Myocyte (in vitro differentiated cells): Measurements from ENCODE around the gene PPM1H. TPM values are rescaled to one million over a fixed set of nuclear protein-coding genes. Genes with fewer than 3 reads are reported as not detected.
"Not testable (repeated sequence)": the region's sequence is repeated elsewhere in the genome, so short reads cannot be mapped to it uniquely, and the experiment has no call there.

Experiments used
- DNase-seq: peaks from one replicate; pipeline ENCODE4 v3.0.0-alpha.2; 2012; ENCODE audit warnings: low read depth
- total RNA-seq: library from RNA; depleted of rRNA; stranded (reverse); fragments of >200 nt; gene quantifications from 2 replicates; pipeline ENCODE4 v1.2.3, GENCODE V29; 2014

PPM1H gene
- total RNA-seq, 1 donor from 2014 or later: 24.6 TPM

GRCh38 chr12:62689042-62689839 lies 245.7 kb downstream of the PPM1H start:
- no peak for DNase-seq

DNA sequence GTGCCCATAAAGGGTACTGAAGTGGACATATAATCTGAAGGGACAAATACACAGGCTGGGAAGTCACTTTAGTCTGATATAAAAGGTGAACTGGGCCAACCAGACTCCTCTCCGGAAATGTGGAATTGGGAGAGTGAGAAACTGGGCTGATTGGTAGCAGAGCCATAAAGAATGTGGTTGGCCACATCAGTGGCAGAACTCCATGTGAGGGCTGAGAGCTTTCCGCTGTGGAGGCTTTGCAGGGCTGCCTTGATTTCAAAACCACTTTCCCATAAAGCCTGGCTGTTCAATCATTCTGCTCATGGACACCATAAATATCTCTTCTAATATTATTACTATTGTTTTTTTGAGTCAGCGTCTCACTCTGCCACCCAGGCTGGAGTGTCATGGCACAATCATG lies 248.0 kb downstream of the PPM1H start:
- DNase-seq: no peak

DNA sequence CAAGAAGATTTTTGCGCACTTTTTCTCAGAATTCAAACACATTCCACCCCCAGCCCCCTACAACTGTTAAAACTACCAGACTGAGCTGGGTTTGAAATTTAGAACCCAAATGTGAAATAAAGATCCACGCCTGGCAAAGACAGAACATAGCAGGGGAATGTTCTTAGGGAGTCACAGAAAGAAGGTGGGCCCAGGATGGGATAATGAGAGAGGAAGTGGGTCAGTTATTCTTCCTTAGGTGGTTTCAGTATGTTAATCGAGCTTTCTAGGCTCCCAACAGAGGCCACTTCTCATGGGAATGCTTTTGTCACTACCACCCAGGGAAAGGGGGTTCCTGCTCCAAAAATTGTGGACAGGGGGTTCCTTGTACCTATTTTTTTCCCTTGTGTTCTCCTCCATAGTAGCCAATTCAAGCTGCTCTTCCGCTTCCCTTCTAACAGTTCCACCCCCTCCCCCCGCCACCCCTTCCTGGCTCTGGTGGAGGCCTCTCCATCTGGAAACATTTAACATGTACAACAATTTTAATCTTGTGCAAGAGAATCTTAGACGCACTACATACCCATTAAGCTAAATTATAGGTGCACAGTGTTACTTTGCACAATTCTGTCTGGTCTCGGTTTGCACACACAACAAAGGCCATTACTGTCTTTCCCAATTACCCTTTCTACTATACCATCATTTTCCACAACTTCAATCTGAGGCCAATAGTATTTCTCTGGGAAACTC lies 250.2 kb downstream of the PPM1H start:
- no peak for DNase-seq

GRCh38 chr12:62683776-62684569 lies 251.0 kb downstream of the PPM1H start:
- peak; percentile 42 for DNase-seq

DNA sequence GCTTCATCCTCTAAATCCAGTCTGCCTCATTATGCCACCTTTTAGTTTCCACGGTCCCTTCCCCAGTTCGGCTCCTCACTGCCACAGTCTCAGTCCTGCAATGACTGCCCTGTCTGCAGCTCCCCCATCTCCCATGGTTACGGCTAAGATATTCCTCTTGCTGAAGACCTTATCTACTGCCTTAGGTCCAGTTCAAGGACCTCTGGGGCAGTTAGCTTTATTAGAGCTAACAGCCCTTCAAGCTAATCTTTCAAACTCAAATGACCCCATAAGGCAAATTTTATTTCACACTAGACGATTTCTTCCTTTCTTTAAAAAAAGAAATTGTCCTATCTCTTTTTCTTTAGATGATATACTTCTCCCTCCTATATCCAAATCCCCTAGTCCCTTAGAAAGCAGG lies 253.6 kb downstream of the PPM1H start:
- no peak for DNase-seq

DNA sequence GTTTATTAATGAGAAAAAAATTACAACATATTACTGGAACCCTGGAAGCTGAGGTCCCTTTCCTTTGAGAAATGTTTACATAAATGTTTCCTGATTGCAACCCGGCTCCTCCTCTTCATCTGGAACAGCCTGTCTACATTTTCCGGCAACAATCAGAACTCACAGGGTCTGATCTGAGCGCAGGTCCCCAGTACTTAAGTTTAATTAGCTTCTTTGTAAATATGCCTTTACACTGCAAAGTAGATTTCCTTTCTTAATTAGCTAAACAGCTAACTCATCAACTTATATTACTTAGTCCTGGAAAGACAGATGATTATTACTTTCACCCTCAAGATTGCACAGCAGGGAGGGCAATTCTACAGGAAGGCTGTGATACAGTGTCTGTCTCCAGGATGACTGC lies 255.3 kb downstream of the PPM1H start:
- no peak for DNase-seq

DNA sequence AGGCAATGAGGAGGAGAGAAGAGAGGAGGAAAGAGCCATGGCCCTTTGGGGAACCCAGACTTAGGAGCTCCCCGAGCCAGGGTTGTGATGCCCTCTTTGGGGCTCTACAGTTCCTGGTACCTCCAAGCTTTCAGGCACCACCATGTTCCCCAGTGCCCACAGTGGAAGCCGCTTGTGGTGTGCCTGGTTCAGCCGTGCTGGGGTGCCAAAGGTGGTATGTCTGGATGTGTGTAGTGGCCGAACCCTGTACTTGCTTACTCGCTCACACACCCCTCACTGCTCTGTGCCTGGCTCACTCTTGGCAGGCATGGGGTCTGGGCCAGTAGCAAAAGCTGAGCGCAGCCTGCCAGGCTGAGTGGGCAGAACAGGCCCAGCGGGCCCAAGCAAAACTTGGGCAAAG lies 257.6 kb downstream of the PPM1H start:
- DNase-seq: no peak

DNA sequence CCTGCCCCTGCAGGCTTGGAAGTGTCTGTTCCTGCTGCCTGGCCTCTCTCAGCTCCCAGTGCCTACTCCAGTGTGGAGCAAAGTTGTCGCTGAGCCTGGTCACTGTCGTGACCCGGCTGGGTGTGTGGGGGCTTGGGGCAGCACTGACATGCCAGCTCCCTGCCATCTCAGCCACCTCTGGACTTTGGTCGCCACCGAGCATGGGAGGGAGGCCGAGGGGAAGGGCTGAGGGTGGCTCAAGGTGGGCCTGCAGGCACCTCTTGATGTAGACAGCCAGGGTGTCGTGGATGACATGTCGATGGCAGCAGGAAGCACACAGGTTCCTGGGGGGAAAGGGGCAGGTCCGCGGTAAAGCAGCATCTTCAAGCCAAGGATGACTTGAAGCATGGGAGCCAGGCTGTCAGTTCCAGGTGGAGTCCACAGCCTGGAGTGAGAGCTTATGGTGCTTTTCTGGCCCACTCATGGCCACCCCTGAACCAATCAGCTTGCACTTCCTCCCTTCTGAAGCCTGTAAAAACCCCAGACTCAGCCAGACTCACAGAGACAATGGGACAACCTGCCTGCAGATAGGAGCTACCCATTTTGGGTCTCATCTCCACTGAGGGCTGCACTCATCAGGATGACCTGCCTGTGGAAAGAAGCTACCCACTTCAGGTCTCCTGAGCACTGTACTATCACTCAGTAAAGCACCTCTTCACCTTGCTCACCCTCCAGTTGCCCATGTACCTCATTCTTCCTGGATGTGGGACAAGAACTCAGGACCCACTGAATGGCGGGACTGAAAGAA lies 258.2 kb downstream of the PPM1H start:
- DNase-seq: no peak

- DNase-seq: no peak
These were observed 261.7 kb downstream of the PPM1H start for GRCh38 chr12:62673028-62673815.

DNA sequence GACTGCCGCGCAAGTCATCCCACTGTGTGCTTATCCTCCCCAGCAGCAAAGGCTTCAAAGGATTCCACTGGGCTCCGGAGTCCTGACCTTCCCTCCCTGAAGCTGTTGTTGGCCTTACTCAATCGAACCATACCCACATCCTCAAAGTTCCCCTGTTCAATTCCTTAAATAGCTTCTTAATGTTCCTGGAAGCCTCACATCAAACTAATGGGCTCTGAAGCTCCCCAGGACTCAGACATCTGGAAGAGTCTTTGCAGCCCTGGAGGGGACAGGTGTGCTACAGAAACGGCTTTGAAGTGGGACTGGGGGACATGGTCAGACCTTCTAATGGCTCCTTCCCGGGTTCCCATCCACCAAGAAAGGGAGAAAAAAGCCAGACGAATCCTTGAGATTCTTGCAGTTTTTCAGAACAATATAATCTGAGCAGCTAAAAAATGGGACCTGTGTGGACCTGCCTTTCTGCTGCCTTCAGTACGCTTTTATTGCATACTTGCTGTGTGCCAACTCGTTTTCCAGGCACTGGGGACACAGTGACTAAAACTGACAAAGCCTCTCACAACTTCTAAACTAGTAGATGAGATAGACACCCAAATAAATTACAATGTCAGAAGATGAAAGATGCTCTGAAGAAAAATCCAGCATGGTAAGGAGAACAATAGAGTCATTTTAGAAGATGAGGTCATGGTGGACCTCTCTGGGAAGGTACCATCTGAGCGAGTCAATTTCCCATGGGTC lies 263.8 kb downstream of the PPM1H start:
- no peak for DNase-seq

DNA sequence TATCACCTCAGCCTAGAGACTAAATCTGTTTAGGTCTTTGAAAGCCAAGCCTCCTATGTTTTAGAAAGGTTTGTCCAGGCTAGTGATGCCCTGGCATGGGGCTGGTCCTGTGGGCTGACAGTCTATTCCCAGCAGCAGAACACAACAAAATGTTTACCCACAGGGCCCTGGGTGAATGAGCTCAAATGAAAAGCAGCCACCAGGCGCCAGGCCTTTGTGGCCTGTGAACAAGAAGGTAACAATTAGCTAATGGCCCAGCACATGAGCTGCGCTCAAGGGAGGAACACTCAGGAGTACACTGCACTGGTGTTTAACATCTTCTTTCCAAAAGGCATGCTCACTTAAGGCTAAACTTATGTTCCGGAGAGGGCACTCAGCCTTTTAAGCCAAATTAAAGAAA lies 266.2 kb downstream of the PPM1H start:
- DNase-seq: no peak

DNA sequence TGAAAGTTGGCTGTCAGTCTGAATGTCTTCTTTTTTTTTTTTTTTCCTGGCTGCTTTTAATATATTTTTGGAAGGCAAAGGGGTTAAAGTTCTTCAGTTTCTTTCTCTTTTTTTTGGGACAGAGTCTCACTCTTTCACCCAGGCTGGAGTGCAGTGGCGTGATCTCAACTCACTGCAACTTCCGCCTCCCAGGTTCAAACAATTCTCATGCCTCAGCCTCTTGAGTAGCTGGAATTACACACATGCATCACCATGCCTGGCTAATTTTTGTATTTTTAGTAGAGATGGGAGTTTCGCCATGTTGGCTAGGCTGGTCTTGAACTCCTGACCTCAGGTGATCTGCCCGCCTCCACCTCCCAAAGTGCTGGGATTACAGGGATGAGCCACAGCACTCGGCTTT lies 270.0 kb downstream of the PPM1H start:
- not testable (repeated sequence) for DNase-seq

GRCh38 chr12:62660756-62661155 lies 274.2 kb downstream of the PPM1H start:
- DNase-seq: no peak

- peak; percentile 20 for DNase-seq
These were observed 275.3 kb downstream of the PPM1H start for GRCh38 chr12:62659453-62660295.

DNA sequence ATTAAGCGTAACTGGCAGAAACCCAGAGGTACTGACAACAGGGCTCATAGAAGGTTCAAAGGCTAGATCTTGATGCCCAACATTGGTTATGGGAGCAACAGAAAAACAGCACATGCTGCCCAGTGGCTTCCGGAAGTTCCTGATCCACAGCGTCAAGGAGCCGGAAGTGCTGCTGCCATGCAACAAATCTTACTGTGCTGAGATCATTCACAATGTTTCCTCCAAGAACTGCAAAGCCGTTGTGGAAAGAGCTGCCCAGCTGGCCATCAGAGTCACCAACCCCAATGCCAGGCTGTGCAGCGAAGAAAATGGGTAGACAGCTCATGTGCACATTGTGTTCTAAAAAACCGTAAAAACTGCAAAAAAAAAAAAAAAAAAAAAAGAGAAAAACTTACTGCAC lies 276.0 kb downstream of the PPM1H start:
- DNase-seq: no peak

- DNase-seq: no peak
These were observed 277.7 kb downstream of the PPM1H start for GRCh38 chr12:62657363-62657632.

DNA sequence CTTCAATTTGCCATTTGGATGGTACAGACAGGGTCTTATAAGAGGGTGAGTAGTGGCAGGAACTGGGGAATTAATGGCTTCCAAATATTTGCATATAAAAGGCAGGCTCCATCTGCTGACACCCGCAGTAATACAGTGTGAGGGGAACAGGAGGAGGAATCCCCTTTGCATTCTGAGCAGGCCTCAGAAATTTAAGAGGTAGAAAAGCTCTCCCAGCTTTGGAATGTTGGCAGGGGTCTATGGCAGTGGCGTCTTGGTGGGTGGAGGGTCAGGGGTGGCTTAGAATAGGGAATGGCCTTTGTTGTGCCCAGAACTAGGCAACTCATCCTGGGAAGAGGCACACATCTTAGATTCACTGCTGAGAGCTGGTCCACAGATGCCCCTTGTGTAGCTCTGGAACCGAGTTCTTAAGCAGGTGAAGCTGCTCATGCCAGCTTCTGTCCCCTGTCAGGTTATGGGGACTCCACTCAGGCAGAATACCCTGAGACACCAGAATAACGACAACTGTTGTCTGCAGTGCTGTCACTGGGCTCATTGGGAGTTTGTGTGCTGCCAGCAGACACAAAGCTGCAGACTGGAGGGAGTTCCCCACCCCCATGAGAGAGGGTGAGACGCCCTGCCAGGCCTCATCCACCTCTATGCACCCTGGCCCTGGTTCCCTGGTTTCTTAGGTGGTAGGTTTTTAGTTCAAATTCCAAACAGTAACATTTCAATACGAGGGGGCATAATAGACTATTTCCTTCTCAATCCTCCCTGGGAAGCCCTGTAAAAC lies 278.2 kb downstream of the PPM1H start:
- no peak for DNase-seq

DNA sequence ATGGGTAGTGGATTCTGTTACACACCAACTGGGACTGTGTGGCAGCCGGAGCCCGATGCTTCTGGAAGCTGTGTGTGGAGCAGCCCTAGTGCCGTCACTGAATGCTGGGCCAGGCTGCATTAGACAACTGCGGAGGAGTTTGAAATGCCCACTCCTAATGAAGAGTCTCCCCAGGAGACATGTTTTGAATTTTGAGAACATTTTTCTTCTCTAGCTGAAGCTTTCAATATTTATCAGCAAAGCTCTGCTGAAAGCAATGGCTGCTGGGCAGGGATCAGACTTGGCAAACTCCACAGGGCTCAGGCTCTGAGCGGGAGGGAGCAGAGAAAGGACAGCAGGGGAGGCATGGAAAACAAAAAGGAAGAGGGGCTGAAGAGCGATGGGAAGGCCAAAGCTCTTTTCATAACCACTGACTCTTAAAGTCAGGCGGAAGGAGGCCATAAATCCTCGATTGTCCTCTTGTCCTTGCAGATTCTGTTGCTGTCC lies 279.2 kb downstream of the PPM1H start:
- DNase-seq: no peak
